Myometrial cell (primary cell): Measurements from ENCODE around the gene LRRC72. TPM values are rescaled to one million over a fixed set of nuclear protein-coding genes. Genes with fewer than 3 reads are reported as not detected.

Source experiments
- total RNA-seq: library from RNA; depleted of rRNA; stranded (reverse); fragments of >200 nt; gene quantifications from 2 replicates; pipeline ENCODE4 v1.2.3, GENCODE V29; 2015

LRRC72 gene
- not detected in 2 replicates for total RNA-seq

GRCh38 chr7:16526742-16527540, at the start of gene LRRC72:
Gene LRRC72 (plus strand): TSS chr7:16526825. CDS start chr7:16526953, 128 bp downstream.

Other genes starting within 250 kb of the LRRC72 start
- 0.89 and 1.2 TPM in 2 replicates for gene CRPPA, start 105.3 kb upstream of the LRRC72 start, total RNA-seq
- 0.29 TPM in 1 of 2 replicates, not detected in the other for gene SOSTDC1, start 61.1 kb upstream of the LRRC72 start, total RNA-seq
- gene ANKMY2, start 118.9 kb downstream of the LRRC72 start, total RNA-seq = 21.3 and 27.6 TPM in 2 replicates
- gene BZW2, start 119.4 kb downstream of the LRRC72 start, total RNA-seq = 98.4 and 102 TPM in 2 replicates
- 19.0 and 19.9 TPM in 2 replicates for gene TSPAN13, start 226.9 kb downstream of the LRRC72 start, total RNA-seq